ENCODE measurements around the gene DYNC2H1. TPM values are rescaled to one million over a fixed set of nuclear protein-coding genes. Genes with fewer than 3 reads are reported as not detected.
"Not testable (repeated sequence)": the region's sequence is repeated elsewhere in the genome, so short reads cannot be mapped to it uniquely, and the experiment has no call there.

DYNC2H1 gene
- total RNA-seq, 1 experiment from 2014 or later: 31.7 TPM

DNA sequence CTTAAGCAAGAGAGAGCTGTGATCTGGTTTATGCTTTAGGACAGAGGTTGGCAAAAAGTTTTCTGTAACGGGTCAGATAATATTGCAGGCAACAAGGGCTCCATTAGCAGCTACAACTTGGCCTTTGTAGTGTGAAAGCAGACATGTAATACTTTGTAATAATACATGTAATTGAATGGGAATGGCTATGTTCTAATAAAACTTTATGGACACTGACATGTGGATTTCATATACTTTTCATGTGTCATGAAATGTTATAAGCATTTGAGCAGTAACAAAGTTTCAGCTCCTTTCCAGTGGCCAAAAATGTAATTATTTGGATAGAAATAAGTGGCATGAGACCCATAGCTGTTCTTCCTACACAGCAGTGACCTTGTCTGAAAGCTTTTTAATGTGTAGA is 3.1 kb downstream of the DYNC2H1 start:
- DNase-seq (ENCODE audit: low read depth): no peak

DNA sequence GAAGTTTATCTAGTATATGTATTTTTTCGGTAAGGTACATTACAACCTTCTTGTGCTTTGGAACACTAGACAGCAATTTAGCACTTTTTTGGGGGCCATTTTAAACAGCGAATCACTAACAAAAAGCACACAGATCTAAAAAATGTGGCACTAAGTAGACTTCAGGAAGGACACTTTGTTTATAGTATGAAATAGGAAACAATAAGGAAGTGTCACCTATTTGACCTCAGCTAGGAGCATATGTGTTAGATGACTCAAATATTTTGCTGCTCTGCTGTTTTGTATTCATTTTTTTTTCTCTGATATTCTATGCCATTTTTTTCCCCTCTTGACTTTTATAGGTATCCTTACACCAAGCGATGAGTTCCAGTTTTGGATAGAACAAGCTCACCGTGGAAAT is 5.6 kb downstream of the DYNC2H1 start:
- DNase-seq (ENCODE audit: low read depth): no peak

DNA sequence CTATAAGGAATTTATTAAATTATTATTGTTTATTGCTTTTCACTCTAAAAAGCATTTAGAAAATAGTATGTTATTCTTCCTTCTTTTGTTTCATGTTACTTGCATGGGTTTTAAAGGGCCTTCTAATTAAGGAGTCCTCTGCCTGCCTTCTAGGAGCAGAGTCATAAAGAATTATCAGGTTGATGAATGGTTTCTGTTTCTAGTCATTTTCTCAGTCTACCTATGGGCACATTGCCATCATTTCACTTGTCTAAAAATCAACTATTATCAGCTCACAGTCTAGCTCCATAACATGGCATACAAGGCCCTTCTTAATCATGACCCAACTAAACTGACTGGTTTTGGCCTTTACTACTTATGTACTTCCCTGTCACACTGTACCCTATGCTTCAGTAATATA is 16.2 kb downstream of the DYNC2H1 start:
- no peak for DNase-seq (ENCODE audit: low read depth)

DNA sequence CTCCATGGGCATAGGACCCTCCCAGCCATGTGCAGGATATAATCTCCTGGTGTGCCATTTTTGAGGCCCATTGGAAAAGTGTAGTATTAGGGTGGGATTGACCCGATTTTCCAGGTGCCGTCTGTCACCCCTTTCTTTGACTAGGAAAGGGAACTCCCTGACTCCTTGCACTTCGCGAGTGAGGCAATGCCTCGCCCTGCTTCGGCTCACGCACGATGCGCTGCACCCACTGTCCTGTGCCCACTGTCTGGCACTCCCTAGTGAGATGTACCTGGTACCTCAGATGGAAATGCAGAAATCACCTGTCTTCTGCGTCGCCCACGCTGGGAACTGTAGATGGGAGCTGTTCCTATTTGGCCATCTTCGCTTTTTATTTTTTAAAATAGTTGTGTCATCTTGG is 32.8 kb downstream of the DYNC2H1 start:
- not testable (repeated sequence) for DNase-seq (ENCODE audit: low read depth)

DNA sequence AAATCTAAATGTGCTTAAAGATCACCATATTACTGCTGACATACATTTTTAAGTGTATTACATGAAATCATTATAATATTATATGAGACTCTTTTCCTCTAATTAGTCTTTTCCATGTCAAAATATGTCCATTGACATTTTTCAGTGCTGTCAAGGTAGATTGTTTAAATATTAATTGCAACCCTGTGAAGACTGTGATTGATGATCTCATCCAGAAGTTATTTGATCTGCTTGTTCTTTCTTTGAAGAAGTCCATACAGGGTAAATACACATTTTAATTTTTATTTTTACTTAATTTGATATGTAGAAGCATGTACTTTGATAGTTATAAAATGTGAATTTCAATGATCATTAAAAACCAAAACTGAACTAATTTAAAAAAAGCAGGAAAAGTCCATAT is 38.4 kb downstream of the DYNC2H1 start:
- no peak for DNase-seq (ENCODE audit: low read depth)

DNA sequence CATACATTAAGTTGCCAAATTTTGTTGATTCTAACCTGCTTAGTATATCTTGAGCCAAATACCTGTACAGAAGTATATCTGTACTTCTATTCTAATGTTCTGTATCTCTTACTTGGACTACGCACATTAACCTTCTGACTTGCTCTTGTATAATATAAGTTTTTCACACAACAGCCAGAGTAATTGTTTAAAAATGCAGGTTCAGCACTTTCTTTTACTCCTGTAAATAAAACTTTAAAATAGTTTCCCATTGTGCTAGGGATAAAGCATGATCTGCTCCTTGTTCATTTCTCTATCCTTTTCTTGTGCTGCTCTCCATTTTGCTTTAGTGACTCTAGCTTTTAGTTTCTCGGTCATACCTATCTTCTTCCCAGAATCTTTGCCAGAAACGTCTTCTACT is 48.3 kb downstream of the DYNC2H1 start:
- no peak for DNase-seq (ENCODE audit: low read depth)

DNA sequence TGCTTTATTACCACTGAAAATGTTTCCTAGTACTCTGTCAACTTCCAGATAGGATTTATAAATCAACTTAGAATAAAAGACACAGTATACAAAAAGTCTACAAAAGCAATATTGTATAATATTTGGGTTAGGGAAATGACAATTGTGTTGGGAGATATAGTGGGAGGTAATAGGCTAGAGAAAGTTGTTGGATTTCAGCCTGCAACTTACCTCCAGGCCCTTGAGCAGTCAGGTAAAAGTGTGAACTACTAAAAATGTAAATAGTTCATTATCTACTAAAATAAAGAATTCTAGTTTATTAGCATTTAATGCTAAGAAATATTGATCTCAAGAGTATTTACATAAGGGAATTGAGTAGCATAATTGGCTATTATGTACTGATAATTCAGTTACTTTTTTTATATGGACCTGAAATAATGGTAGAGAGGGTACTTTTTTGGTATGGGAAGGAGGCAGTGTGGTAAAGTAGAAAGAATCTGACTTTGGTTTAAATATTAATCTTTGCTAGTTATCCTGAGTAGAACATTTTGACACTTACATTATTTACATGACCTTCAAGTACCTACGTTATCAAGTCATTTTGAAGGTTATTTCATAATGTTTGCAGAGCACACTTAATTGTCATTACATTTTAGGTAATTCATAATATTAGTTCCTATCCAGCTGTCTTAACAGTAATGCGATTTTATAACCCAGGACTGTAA is 55.0 kb downstream of the DYNC2H1 start:
- DNase-seq (ENCODE audit: low read depth): no peak

DNA sequence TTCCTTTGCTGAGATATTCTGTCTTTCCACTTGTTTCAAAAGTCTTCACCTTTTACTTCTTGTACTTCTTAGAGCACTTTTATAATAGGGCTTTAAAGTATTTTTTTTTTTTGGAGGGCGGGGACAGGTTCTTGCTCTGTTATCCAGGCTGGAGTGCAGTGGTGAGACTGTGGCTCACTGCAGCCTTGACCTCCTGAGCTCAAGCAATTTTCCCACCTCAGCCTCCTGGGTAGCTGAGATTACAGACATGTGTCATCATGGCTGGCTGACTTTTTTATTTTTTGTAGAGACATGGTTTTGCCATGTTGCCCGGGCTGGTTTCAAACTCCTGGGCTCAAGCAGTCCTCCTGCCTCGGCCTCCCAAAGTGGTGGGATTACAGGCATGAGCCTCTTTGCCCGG is 57.9 kb downstream of the DYNC2H1 start:
- DNase-seq (ENCODE audit: low read depth): no peak

DNA sequence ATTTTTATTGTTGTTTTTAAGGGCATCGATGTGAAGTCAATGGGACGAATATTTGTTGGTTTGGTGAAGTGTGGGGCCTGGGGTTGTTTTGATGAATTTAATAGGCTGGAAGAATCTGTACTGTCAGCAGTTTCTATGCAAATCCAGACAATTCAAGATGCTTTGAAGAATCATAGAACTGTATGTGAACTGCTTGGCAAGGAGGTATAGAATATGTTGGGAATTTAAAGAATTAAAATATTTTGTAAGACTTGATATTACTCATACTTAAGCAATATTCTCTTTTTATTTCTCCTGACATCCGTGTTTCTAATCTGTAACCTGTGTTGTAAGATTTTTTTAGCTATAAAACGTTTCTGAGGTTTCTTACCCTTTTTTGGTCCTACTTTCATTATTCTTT is 61.6 kb downstream of the DYNC2H1 start:
- DNase-seq (ENCODE audit: low read depth): no peak

DNA sequence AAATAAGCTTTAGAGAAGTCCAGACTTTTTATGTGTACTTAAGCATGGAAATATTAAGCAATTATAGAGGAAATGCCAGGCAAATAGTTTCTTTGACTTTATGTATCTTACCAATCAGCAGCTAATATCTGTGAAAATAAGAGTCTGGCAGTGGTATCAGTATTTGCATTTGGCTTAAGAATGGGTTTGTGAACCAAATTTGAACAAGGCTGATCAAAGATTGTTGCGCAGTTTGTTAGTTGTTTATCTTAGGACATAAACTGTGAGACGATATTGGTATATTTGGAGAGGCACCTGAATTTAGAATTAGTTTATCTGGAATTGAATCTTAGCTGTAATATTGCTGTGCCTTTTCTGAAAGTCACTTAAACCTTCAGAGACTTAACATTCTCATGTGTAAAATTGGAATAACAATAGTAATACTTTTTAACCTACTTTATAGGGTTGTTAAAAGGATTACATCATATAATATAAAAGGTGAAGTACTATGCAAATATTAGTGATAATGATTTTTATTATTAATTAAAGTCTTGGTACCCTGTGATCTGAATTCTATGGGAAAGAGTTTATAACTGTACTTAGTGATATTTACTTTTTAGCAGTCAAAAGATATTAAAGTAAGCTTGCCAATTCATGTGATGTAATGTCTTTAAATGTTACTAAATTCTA is 66.4 kb downstream of the DYNC2H1 start:
- no peak for DNase-seq (ENCODE audit: low read depth)

DNA sequence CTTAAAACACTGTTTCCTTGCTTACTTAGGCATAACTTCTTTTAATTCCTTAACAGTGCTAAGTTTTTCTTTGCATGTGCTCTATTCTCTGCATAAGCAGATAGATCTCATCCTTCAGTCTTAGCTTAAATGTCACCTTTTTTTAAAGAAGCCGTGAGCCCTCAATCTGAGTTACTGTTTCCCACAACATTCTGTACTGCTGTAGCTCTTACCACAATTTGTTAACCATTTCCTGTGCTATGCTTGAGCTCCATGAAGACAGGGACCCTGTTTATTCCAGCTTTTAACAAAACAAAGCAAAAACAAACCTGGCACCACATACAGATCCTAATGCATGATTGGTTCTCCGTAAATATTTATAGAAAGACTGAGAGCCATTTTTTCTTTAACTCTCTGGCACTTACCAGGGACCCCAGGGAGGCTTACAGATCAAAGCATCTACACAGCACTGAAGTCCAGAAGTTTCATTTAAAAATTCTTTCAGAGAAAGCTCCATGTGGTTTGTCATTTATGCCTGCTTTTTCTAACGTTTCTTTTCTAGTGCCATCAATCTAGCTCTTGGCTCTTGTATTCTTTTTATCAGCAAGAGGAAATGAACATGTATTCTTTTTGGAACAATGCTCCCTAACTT is 74.9 kb downstream of the DYNC2H1 start:
- DNase-seq (ENCODE audit: low read depth): no peak

DNA sequence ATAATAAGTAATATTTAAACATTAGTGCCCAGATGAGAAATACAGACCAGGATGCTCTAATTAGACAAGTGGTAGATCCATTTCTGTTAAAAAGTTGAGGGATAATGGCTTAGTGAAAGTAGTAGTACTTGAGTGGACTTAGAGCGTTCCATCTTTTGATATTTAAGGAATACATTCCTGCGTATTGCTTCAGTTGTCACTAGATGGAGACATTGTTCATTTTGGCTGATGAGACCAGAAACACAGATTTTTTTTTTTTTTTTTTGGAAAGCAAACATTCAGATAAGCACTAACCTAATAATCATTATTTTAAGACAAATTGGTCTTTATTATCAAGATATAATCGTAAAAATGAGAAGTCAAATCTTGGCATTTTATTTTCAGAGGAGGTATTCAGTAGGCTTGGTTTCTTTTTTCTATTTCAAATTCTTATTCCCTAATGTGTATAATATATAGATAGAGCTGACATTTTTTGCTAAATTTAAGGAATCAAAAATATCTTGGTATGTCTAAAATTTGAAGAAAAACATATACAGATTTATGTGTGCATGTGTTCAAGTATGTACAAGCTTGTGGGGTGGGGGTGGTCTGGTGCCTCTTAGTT is 92.9 kb downstream of the DYNC2H1 start:
- peak; percentile 36 for DNase-seq (ENCODE audit: low read depth)

DNA sequence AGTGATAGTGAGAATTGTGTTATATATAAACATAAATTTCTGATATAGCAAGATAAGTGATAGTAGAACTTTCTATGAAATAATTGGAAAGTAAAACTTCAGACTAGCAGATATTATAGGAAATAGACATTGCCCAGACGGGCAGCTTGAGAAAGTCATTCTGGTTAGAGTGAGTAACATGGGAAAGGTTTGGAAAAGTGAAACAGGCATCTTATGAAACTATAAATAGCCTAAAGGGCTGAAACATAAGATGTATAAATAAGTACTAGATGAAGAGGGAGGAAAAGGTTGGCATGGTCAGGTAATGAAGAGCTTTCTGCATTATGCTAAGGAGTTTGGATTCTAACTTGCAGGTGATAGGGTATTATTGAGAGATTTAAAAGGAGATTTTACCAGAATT is 101.3 kb downstream of the DYNC2H1 start:
- DNase-seq (ENCODE audit: low read depth): peak; percentile 24

DNA sequence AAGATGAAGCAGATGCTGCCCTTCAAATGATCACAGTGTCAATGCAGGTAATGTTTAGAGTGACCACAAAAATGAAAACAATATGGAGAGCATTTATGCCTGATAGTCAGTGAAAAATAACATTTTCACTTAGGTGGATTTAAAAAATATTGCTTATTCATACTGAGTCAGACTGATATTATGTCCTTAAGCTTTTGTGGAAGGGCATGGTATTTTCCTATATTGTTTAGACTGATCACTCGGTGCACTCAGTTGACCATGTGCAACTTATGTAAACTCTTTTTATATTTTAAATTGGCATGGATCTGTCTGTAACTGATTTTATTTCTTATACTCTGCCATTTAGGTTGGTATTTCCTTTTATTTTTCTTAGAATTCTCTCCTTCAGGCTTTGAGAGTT is 106.6 kb downstream of the DYNC2H1 start:
- DNase-seq (ENCODE audit: low read depth): no peak

DNA sequence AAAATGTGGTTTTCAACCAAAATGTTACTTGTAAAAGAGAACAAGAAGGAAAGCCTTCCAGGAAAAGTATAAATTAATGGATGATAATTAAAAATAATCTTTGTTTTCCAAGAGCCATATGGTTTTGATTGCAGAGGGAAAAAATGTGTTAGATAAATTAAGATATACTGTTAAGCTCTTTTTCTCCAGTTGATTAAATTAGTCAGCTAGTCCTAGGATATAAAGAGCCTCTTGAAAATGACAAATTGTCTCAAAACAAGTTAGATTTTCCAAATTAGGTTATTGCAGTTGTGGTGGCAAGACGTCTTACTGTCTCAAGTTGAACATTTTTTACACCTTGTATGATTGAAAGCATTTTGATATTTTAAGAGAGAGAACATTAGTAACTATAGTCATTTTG is 110.9 kb downstream of the DYNC2H1 start:
- DNase-seq (ENCODE audit: low read depth): no peak

DNA sequence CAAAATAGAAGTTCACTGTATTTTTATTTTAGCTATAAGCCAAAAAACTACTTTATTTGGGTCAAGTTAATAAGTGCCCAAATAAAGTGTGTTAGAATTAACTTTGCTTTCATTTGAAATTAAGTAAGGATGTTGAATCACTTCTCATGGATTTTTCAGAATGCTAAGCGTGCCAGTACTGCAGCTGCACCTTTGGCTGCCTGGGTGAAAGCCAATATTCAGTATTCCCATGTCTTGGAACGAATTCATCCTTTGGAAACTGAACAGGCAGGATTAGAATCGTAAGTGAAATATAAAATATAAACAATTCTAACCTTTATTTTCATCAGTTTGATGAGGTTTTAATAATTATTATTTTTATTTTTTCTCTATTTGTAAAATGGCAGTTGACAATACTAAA is 113.6 kb downstream of the DYNC2H1 start:
- DNase-seq (ENCODE audit: low read depth): no peak

DNA sequence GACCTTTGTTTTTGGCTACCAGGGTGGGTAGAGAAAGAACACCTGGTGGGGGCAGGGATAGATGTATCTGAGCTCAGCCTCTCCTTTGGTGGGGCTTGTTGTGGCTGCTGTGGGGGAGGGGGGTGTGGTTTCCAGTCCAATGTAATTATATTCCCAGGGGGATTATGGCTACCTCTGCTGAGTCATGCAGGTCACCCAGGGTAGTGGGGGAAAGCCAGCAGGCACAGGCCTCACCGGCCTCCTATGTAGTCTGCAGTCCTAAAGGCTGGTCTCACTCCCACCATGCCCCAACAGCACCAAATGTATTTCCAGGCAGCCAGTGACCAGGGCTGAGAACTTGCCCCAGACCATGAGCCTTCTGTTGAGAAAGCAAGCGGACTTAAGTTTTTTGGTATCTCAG is 119.6 kb downstream of the DYNC2H1 start:
- no peak for DNase-seq (ENCODE audit: low read depth)

DNA sequence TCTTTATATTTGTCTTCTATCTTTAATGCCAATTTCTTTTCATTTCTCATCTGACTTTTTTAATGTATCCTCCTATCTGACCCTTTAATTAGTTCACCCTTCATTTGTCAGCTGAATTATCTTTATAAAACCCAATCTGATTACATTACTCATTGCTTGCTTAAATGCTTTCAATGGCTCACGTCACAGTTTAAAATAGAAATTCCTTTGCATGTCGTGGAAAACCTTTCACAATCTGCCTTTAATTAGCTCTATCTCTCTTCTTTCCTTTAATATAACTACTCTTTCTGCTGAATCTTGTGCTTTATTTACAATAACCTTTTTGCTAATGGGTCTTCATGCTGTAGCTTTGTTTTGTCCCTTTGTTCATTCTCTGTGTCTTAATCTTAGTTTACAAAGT is 125.7 kb downstream of the DYNC2H1 start:
- no peak for DNase-seq (ENCODE audit: low read depth)

DNA sequence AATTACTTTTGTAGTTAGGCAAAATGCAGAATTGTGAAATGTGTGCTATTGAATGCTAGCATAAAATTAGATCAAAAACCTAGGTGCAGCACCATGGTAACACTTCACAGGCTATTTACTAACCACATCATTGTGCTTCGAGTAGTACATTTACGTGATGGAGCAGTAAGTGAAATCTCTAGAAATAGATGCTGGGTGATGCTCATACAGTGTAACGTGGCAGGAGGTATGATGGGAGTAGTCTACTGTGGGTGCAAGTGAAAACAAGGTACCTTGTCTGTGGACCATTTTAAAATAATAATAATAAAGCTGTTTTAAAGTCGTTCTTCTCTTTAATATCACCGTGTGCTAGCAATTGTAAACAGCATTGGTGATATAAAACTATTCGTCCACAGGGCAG is 132.3 kb downstream of the DYNC2H1 start:
- DNase-seq (ENCODE audit: low read depth): no peak

DNA sequence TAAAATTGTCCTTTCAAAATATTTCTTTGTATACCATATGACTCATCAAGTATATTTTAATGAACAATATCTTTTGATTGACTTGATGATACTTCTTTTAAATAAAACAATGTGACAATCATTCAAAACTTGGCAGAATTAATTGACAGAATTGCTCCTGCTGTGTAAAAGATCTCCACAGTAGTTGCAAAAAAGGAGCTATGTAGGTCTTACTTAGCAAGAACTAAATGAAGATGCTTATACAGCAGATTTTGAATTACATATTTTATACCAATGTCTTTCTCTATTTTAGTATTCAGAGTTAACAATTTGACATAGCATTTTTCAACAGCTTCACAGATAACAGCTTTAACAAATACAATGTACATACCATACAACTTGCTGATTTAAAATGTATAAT is 144.9 kb downstream of the DYNC2H1 start:
- DNase-seq (ENCODE audit: low read depth): no peak

DNA sequence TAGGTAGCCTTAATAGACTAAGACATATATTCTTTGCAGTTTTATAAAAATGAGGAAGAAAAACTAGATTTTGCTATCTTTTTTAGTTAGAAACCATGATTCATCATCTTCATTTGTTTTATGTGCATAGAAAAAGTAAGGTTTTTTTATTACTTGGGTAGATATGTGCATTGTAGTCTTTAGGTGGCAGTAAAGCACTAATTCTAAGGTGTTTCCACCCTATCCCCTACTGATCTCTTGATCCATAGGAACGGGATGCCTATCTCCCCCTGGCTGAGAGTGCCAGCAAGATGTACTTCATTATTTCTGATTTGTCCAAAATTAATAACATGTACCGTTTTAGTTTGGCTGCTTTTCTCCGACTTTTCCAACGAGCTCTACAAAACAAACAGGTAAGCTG is 148.1 kb downstream of the DYNC2H1 start:
- peak; percentile 13 for DNase-seq (ENCODE audit: low read depth)

DNA sequence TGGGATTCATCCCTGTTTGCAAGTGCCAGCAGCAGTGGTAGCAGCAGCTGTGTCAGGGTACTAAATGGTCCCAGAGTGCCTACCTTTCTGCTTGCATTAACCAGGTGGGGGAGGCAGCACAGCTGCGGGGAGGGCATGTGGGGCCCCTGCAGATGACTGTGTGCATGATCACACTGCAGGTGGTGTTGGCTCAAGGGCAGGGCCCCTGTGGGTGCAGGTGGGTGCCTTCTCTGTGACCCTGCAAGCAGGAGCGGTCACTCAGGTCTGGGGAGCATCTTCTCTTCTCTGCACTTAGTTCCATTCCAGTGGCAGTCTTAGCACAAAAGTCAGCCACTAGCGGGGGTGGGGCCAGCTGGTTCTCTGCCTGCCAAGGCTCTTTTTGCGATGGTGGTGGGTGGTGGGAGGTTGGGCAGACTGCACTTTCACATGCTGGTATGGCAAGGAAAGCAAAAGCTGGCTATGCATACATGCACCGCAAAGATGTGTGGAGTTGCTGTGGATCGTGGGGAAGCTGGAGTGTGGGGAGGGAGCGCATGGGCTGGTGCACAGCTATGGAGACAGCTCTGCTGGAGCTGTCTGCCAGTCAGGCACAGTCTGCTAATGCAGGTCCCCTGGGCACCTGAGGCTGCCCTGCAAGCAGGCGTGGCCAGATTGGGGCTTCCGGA is 157.1 kb downstream of the DYNC2H1 start:
- DNase-seq (ENCODE audit: low read depth): no peak

All from LHCN-M2 (cell line).